ENCODE data around the gene S100A16. TPM values are rescaled to one million over a fixed set of nuclear protein-coding genes. Genes with fewer than 3 reads are reported as not detected.
A peak's percentile ranks its signal among the peaks of the same experiment; 100 is the strongest.

Gene S100A16
- total and polyA plus RNA-seq, 8 donors: 8.9 to 361 (median 120) TPM

DNA sequence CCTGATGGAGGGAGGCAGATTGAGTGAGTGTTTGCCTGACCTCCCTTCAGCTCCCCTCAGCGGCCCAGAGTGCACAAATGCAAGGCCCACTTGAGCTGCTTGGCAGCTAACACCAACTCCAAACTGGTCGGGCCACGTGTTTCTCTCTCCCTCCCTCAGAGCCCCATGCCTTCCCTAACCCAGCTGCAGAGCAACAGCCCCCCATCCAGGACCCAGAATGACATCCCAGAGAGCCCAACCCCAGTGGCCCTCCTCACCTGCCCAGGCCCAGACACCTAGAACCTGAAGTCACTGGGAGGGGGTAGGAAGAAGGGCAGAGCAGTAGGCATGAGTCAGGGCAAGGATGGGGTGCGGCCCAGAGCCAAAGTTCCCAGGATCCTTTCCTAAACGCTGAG lies 4.0 kb upstream of the S100A16 start:
- Histone ChIP-seq H3K9me3 (no peaks in the 10 kb centered on the region), H3K4me1 (peaks cover 28 to 56% (median 42%) of the 10 kb centered on the region in 4 donors), H3K36me3 (peaks cover 0 to 26% (median 10%) of the 10 kb centered on the region in 4 donors), H3K27ac (peak overlapping the region; percentile 46 to 89 (median 66)), H3K4me3 (no peak overlapping the region), H3K27me3 (no peaks in the 10 kb centered on the region)
- DNase-seq: no peak
- intact Hi-C loops (cut with DNase I; ENCODE audit: low total_unique reads): no loop called here
- 37 to 58% (median 47%) methylated on average over 3 to 5 of the region's 5 CpGs for WGBS, 5 donors
- TF ChIP-seq, protein P1, sequence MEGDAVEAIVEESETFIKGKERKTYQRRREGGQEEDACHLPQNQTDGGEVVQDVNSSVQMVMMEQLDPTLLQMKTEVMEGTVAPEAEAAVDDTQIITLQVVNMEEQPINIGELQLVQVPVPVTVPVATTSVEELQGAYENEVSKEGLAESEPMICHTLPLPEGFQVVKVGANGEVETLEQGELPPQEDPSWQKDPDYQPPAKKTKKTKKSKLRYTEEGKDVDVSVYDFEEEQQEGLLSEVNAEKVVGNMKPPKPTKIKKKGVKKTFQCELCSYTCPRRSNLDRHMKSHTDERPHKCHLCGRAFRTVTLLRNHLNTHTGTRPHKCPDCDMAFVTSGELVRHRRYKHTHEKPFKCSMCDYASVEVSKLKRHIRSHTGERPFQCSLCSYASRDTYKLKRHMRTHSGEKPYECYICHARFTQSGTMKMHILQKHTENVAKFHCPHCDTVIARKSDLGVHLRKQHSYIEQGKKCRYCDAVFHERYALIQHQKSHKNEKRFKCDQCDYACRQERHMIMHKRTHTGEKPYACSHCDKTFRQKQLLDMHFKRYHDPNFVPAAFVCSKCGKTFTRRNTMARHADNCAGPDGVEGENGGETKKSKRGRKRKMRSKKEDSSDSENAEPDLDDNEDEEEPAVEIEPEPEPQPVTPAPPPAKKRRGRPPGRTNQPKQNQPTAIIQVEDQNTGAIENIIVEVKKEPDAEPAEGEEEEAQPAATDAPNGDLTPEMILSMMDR (IDR thresholded peaks at IDR 0.05): no peak
- no peak for TF ChIP-seq EP300 (IDR thresholded peaks at IDR 0.05)
- TF ChIP-seq POLR2A (IDR thresholded peaks at IDR 0.05): no peak
- no peak for TF ChIP-seq POLR2AphosphoS5 (IDR thresholded peaks at IDR 0.05)

DNA sequence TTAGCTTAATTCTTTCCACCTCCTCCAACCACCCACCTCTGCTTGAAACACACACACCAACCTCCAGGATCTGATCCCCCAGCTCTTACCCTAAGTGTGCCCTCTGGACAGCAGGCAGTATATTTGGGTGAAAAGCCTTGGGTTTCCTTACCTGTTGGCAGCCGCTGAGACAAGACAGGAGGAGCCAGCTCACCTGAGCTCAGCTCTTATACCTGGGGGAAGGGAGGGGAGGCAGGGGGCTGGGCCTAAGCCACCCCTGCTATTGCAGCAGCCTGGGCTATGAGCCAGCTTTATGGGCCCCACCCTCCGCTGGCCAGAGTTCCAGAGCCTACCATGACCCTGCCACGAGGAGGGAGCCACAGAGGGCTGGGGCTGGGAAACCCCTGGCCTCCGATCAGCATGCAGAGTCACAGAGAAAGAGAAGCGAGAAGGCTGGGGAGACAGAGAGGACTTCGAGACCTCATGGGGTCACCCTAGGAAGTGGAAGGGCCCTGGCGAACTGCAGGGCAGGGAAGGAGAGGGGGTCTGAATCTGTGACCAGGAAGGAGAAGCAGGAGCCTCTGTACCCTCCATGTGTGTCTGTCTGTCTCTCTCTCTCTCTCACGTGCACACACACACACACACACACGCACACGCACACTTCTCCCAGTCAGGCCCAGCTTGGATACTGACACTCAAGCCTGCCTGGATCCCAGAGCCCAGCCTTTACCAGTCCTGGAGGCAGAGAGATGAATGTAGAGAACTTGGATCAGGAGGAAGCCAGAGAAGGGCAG lies 3.4 kb upstream of the S100A16 start, which contains the start of gene S100A14:
S100A14 (minus strand) TSS at position 182 of the 773 bp plus-strand sequence. CDS start 467 bp downstream, outside the sequence.
- intact Hi-C loops (cut with DNase I; ENCODE audit: low total_unique reads): no loop called here
- Histone ChIP-seq H3K27ac (peak within 1 kb of the TSS; percentile 48 to 89 (median 66)), H3K4me3 (peak within 1 kb of the TSS; percentile 3 to 43 (median 18)), H3K27me3 (no peaks in the 10 kb centered on the region), H3K4me1 (peaks cover 29 to 61% (median 47%) of the 10 kb centered on the region in 4 donors), H3K36me3 (peaks cover 0 to 24% (median 10%) of the 10 kb centered on the region in 4 donors), H3K9me3 (no peaks in the 10 kb centered on the region)
- WGBS, 5 donors: 23 to 55% (median 38%) methylated on average over 9 to 10 of the region's 10 CpGs
- DNase-seq: peak; percentile 92 to 94
- peak in 1 of 3 donors; percentile 67 for TF ChIP-seq POLR2AphosphoS5 (IDR thresholded peaks at IDR 0.05)
- TF ChIP-seq POLR2A (IDR thresholded peaks at IDR 0.05): no peak
- TF ChIP-seq EP300 (IDR thresholded peaks at IDR 0.05): no peak
- TF ChIP-seq, protein P1 (IDR thresholded peaks at IDR 0.05): no peak

DNA sequence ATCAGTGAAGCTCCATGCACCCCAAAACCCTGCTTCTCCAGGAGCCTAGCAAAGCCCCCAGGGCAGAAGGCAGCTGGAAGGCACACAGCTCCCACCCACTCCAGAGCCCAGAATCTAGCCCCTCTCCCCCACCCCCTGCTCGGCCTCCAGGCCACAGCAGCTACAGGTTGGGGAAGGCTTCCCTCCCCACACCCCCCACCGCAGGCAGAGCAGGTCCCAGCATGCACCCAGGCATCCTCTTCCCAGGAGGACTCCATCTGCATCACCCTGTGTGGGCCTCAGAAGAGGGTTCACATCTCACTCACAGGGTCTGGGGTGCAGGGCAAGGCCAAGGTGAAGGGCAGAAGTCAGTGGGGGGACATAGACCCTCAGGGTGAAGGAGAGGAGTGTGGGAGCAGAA lies 2.5 kb upstream of the S100A16 start:
- 70 to 93% (median 78%) methylated on average over 2 of the region's 2 CpGs for WGBS, 5 donors
- DNase-seq: no peak
- no peaks in the 10 kb centered on the region for H3K27me3 ChIP-seq
- H3K27ac ChIP-seq: peak overlapping the region; percentile 48 to 89 (median 66)
- H3K9me3 ChIP-seq: no peaks in the 10 kb centered on the region
- intact Hi-C loops (cut with DNase I; ENCODE audit: low total_unique reads): no loop called here
- TF ChIP-seq, protein P1 (IDR thresholded peaks at IDR 0.05): no peak
- no peak for TF ChIP-seq EP300 (IDR thresholded peaks at IDR 0.05)
- TF ChIP-seq POLR2AphosphoS5 (IDR thresholded peaks at IDR 0.05): no peak
- no peak for TF ChIP-seq POLR2A (IDR thresholded peaks at IDR 0.05)
- H3K4me3 ChIP-seq: peak overlapping the region; percentile 3 to 43 (median 18)
- H3K4me1 ChIP-seq: peaks cover 39 to 71% (median 56%) of the 10 kb centered on the region in 4 donors
- H3K36me3 ChIP-seq: peaks cover 0 to 24% (median 8%) of the 10 kb centered on the region in 4 donors

DNA sequence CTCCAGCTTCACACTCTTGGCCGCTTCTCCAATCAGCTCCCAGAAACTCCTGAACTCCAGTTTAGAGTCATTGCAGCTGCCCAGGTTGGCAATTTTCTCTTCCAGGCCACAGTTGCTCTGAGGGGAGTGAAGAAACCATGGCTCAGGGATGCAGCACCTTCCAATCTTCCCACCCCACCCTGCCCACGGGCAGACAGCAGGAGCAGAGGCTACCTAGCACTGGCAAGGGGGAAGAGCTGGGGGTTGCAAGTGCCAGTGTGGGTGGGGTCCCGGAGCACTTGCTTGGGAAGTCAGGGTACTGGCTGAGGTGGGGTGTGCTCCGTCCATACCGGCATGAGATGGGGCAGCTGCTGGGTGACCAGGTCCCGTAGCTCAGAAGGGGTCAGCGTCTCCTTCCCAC lies 2.0 kb upstream of the S100A16 start:
- H3K27ac ChIP-seq: peak overlapping the region in 3 of 5 donors; percentile 87 to 89 (median 88)
- peaks cover 44 to 76% (median 61%) of the 10 kb centered on the region in 4 donors for H3K4me1 ChIP-seq
- peaks cover 0 to 20% (median 8%) of the 10 kb centered on the region in 4 donors for H3K36me3 ChIP-seq
- no peaks in the 10 kb centered on the region for H3K27me3 ChIP-seq
- no peaks in the 10 kb centered on the region for H3K9me3 ChIP-seq
- no peak for TF ChIP-seq POLR2AphosphoS5 (IDR thresholded peaks at IDR 0.05)
- TF ChIP-seq, protein P1 (IDR thresholded peaks at IDR 0.05): no peak
- no peak for TF ChIP-seq EP300 (IDR thresholded peaks at IDR 0.05)
- TF ChIP-seq POLR2A (IDR thresholded peaks at IDR 0.05): no peak
- DNase-seq: no peak
- WGBS, 5 donors: 84 to 91% (median 90%) methylated on average over 7 of the region's 7 CpGs
- intact Hi-C loops (cut with DNase I; ENCODE audit: low total_unique reads): no loop called here
- H3K4me3 ChIP-seq: peak overlapping the region in 1 of 4 donors; percentile 43

Data from stomach (tissue), 9 donors.